WTC11 (cell line): ENCODE data around the gene MYO6.

ENCODE experiments used
- ATF1 ChIP-seq: sonication (generic); formaldehyde crosslinking; IDR thresholded peaks from 2 replicates; pipeline ENCODE4 v1.8.1; 2023; ENCODE audit warnings: mild to moderate bottlenecking, moderate library complexity, missing genetic modification reagents
- CTCF ChIP-seq: fragments of 200-600 bp; IDR thresholded peaks from 2 replicates; pipeline ENCODE4 v1.8.0; 2022; ENCODE audit warnings: antibody characterized with exemption
- IRF2 ChIP-seq: sonication (generic); formaldehyde crosslinking; IDR thresholded peaks from 2 replicates; pipeline ENCODE4 v1.8.0; 2022; ENCODE audit warnings: low read depth, missing genetic modification reagents, borderline replicate concordance
- JUN ChIP-seq: sonication (generic); formaldehyde crosslinking; IDR thresholded peaks from 2 replicates; pipeline ENCODE4 v1.8.0; 2023; ENCODE audit warnings: mild to moderate bottlenecking, missing genetic modification reagents
- NFYB ChIP-seq: sonication (generic); formaldehyde crosslinking; conservative IDR thresholded peaks from 2 replicates; pipeline ENCODE4 v1.8.0; 2022; ENCODE audit warnings: low read depth, missing genetic modification reagents
- NR3C1 ChIP-seq: sonication (generic); formaldehyde crosslinking; conservative IDR thresholded peaks from 2 replicates; pipeline ENCODE4 v1.8.1; 2023; ENCODE audit warnings: low read depth, mild to moderate bottlenecking, missing genetic modification reagents
- TEAD4 ChIP-seq: sonication (generic); formaldehyde crosslinking; IDR thresholded peaks from 2 replicates; pipeline ENCODE4 v1.8.0; 2022; ENCODE audit warnings: mild to moderate bottlenecking, missing genetic modification reagents
- ZNF219 ChIP-seq: sonication (generic); formaldehyde crosslinking; IDR thresholded peaks from 2 replicates; pipeline ENCODE4 v1.8.0; 2023; ENCODE audit warnings: missing genetic modification reagents, mild to moderate bottlenecking, borderline replicate concordance
- ZNF263 ChIP-seq: sonication (generic); formaldehyde crosslinking; IDR thresholded peaks from 2 replicates; pipeline ENCODE4 v1.8.1; 2022; ENCODE audit warnings: low read depth, mild to moderate bottlenecking, moderate library complexity, missing genetic modification reagents
- TF ChIP-seq, protein P1 (sequence below): sonication (generic); formaldehyde crosslinking; IDR thresholded peaks from 2 replicates; pipeline ENCODE4 v1.8.1; 2023; ENCODE audit warnings: mild to moderate bottlenecking, moderate library complexity, missing genetic modification reagents
- TF ChIP-seq, protein P2 (sequence below): sonication (generic); formaldehyde crosslinking; IDR thresholded peaks from 2 replicates; pipeline ENCODE4 v1.8.1; 2022; ENCODE audit warnings: low read depth, mild to moderate bottlenecking, moderate library complexity, missing genetic modification reagents, borderline replicate concordance
- TF ChIP-seq, protein P3 (sequence below): sonication (generic); formaldehyde crosslinking; IDR thresholded peaks from 2 replicates; pipeline ENCODE4 v1.8.1; 2022; ENCODE audit warnings: missing genetic modification reagents, borderline replicate concordance

GRCh38 chr6:75893776-75894152 is 144.7 kb downstream of the MYO6 start:
- no peak for TF ChIP-seq CTCF
- TF ChIP-seq IRF2 (CRISPR knock-in tag) = no peak
- TF ChIP-seq, protein P1, sequence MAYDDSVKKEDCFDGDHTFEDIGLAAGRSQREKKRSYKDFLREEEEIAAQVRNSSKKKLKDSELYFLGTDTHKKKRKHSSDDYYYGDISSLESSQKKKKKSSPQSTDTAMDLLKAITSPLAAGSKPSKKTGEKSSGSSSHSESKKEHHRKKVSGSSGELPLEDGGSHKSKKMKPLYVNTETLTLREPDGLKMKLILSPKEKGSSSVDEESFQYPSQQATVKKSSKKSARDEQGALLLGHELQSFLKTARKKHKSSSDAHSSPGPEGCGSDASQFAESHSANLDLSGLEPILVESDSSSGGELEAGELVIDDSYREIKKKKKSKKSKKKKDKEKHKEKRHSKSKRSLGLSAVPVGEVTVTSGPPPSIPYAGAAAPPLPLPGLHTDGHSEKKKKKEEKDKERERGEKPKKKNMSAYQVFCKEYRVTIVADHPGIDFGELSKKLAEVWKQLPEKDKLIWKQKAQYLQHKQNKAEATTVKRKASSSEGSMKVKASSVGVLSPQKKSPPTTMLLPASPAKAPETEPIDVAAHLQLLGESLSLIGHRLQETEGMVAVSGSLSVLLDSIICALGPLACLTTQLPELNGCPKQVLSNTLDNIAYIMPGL (CRISPR knock-in tag) = no peak
- TF ChIP-seq, protein P2, sequence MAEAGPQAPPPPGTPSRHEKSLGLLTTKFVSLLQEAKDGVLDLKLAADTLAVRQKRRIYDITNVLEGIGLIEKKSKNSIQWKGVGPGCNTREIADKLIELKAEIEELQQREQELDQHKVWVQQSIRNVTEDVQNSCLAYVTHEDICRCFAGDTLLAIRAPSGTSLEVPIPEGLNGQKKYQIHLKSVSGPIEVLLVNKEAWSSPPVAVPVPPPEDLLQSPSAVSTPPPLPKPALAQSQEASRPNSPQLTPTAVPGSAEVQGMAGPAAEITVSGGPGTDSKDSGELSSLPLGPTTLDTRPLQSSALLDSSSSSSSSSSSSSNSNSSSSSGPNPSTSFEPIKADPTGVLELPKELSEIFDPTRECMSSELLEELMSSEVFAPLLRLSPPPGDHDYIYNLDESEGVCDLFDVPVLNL (CRISPR knock-in tag) = no peak
- TF ChIP-seq, protein P3, sequence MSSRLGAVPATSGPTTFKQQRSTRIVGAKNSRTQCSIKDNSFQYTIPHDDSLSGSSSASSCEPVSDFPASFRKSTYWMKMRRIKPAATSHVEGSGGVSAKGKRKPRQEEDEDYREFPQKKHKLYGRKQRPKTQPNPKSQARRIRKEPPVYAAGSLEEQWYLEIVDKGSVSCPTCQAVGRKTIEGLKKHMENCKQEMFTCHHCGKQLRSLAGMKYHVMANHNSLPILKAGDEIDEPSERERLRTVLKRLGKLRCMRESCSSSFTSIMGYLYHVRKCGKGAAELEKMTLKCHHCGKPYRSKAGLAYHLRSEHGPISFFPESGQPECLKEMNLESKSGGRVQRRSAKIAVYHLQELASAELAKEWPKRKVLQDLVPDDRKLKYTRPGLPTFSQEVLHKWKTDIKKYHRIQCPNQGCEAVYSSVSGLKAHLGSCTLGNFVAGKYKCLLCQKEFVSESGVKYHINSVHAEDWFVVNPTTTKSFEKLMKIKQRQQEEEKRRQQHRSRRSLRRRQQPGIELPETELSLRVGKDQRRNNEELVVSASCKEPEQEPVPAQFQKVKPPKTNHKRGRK (CRISPR knock-in tag) = no peak
- no peak for TF ChIP-seq ZNF219 (CRISPR knock-in tag)
- TF ChIP-seq ATF1 = no peak
- no peak for TF ChIP-seq NFYB
- no peak for TF ChIP-seq TEAD4
- TF ChIP-seq JUN (CRISPR knock-in tag) = no peak
- no peak for TF ChIP-seq ZNF263 (CRISPR knock-in tag)
- TF ChIP-seq NR3C1 = no peak
